ENCODE data around the gene TIAM2.
A peak's percentile ranks its signal among the peaks of the same experiment; 100 is the strongest.
"Not testable (repeated sequence)": the region's sequence is repeated elsewhere in the genome, so short reads cannot be mapped to it uniquely, and the experiment has no call there.

The TIAM2 gene

DNA sequence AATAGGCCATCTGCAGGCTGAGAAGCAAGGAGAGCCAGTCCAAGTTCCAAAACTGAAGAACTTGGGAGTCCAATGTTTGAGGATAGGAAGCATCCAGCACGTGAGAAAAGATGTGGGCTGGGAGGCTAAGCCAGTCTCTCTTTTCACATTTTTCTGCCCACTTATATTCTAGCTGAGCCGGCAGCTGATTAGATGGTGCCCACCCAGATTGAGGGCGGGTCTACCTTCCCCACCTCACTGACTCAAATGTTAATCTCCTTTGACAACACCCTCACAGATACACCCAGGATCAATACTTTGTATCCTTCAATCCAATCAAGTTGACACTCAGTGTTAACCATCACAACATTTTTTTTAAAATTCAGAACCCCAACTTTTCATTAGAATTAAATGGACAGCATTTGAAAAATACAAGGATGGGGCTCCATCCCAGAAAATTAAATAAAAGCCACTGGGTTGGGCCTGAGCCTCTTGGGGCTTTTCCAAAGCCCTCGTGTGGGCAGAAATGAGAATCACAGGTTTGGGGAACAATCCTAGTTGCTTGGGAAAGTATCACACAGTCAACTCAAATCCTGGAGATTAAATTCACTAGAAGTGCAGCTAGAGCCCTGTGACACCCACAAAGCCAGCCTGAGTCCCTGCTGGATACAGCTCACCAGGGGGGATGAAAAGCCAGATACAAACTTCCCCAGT lies 270.9 kb downstream of the TIAM2 start:
- FAIRE-seq (no peak), DNase-seq (ENCODE audit: extremely low spot score, insufficient read length, low read depth) (no peak)

DNA sequence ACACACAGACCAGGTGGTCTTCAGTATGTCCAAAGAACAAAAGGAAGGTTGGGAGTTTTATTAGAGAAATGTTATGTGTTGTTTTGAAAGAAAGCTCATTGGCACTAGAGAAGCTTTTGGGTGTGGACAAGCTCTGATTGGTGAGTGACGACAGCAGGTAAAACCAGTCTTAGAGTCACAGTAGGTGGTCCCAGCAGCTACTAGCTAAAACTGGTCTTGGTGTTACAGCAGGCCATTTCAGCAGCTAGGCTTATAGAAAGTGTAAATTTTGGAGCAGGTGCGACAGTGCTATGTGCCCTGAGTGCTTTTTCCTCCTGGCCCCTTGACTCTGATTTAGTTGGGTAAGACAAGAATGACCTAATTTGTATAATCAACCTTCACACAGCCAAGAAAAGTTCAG lies 272.3 kb downstream of the TIAM2 start:
- no peak for FAIRE-seq

GRCh38 chr6:155268088-155268867 lies 273.2 kb downstream of the TIAM2 start:
- not testable (repeated sequence) for DNase-seq (ENCODE audit: extremely low spot score, insufficient read length, low read depth)
- FAIRE-seq, result peak; percentile 64

More for the DNA sequence above, 272.3 kb downstream of the TIAM2 start:
- no peak for DNase-seq (ENCODE audit: extremely low spot score, insufficient read length, low read depth)

GRCh38 chr6:155269765-155270164 lies 274.6 kb downstream of the TIAM2 start:
- no peak for DNase-seq (ENCODE audit: extremely low spot score, insufficient read length, low read depth)
- FAIRE-seq, result no peak

DNA sequence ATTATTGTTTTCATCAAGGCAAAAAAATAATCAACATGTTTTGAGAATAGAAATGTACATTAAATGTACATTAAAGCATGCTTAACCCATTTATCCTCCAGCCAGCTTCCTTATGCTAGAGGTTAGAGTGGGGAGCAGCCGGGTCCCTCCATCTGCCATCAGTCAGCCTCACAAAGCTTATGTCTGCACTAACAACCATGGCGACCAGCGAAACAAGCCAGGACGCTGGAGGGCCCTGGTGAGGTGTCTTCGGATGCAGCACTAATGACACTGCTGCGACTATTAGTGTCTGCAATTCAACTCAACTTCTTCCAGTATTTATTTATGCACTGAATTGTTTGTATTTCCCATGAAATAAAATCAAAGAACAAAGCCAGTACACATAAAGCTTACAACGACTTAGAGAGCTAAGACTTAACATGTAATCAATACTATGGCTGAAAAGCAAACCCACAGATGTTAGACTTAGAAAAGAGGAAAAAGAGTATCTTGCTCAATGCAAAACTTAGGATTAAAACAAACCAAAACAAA lies 275.5 kb downstream of the TIAM2 start:
- no peak for FAIRE-seq
- no peak for DNase-seq (ENCODE audit: extremely low spot score, insufficient read length, low read depth)

DNA sequence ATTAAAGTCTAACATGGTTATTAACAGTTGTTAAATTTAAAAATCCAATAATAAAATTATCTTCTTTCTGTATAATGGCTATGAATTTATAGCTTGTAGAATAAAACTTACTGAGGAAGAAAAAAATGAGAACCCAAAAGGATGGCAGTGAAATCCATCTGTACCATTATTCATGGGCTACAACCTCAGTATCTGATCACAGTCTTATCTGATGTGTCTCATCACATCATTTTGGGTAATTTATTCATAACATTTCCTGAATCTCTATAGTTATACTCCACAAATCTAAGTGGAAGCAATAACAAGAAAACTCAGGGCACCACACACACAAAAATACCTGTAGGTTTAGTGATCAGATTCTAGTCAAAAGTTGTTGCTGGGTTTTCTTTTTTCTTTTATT lies 276.0 kb downstream of the TIAM2 start:
- FAIRE-seq (no peak), DNase-seq (ENCODE audit: extremely low spot score, insufficient read length, low read depth) (no peak)

- FAIRE-seq (no peak), DNase-seq (ENCODE audit: extremely low spot score, insufficient read length, low read depth) (no peak)
Observed at GRCh38 chr6:155272353-155273232, 277.5 kb downstream of the TIAM2 start.

- no peak for DNase-seq (ENCODE audit: extremely low spot score, insufficient read length, low read depth)
- FAIRE-seq, result no peak
Observed at GRCh38 chr6:155273431-155273830, 278.3 kb downstream of the TIAM2 start.

DNA sequence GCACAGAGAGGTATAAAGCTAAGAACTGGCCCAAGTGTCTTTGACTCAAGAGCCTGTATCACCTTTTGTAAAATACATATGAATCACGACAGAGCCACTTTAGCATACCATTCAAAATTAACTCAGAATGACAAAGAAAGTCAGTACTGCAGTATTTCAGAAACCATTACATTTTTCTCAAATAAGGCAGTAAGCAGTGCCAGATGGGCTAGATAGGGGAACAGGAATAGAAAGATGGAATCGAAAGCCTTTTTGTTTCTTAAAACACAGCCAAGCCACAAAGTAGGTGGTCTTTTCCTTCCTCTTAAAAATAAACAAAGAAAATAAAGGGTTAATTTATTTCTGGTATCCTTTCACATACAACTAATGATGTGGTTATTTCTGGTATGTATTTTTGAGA lies 279.0 kb downstream of the TIAM2 start:
- no peak for FAIRE-seq
- DNase-seq (ENCODE audit: extremely low spot score, insufficient read length, low read depth), result no peak

DNA sequence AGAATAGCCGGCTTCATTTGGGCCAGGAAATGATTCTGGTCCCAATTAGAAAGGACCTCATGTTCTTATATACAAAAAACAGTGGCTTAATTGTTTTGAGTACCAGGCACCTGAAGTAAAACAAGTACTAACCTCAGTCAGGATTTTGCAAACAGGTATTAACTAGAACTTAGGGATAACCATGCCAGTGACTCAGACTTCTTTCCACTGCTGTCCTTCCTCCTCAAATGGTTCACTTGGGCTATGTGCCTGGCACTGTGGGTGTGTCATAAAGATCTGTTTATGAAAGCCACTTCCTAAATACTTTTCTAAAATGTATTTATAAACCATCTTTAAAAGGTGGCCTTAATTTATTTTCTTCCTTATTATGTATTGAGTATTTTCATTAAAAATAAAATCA lies 279.4 kb downstream of the TIAM2 start:
- no peak for FAIRE-seq
- DNase-seq (ENCODE audit: extremely low spot score, insufficient read length, low read depth), result no peak

GRCh38 chr6:155275808-155276480 lies 280.8 kb downstream of the TIAM2 start:
- DNase-seq (ENCODE audit: extremely low spot score, insufficient read length, low read depth), result no peak
- FAIRE-seq, result no peak

- DNase-seq (ENCODE audit: extremely low spot score, insufficient read length, low read depth) (no peak), FAIRE-seq (no peak)
Observed at GRCh38 chr6:155276638-155277037, 281.5 kb downstream of the TIAM2 start.

- FAIRE-seq (no peak), DNase-seq (ENCODE audit: extremely low spot score, insufficient read length, low read depth) (no peak)
Observed at GRCh38 chr6:155278319-155279049, 283.4 kb downstream of the TIAM2 start.

GRCh38 chr6:155284775-155285174 lies 289.7 kb downstream of the TIAM2 start:
- DNase-seq (ENCODE audit: extremely low spot score, insufficient read length, low read depth) (no peak), FAIRE-seq (peak; percentile 15)

- DNase-seq (ENCODE audit: extremely low spot score, insufficient read length, low read depth), result no peak
- no peak for FAIRE-seq
Observed at GRCh38 chr6:155287762-155288161, 292.6 kb downstream of the TIAM2 start.

DNA sequence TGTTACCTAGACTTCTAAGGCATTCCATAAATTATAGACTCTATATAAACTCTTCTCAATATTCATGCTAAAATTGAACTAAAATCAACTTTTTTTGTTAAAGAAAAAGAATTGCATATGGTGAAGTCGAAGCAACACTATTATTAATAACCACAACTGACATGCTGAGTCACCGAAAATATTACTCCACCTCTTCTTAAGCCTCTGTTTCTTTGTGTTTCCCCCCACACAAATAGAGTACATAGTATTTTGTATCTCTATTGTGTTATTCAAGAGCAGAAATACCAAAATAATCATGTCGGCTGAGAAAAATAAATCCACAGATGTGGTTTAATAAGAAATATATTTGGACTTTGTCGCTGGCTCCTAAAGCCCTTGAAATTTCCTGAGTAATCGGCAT lies 295.4 kb downstream of the TIAM2 start:
- FAIRE-seq, result no peak
- DNase-seq (ENCODE audit: extremely low spot score, insufficient read length, low read depth), result no peak

GRCh38 chr6:155291291-155291690 lies 296.2 kb downstream of the TIAM2 start:
- no peak for FAIRE-seq
- DNase-seq (ENCODE audit: extremely low spot score, insufficient read length, low read depth), result no peak

- DNase-seq (ENCODE audit: extremely low spot score, insufficient read length, low read depth) (no peak), FAIRE-seq (no peak)
Observed at GRCh38 chr6:155292711-155293110, 297.6 kb downstream of the TIAM2 start.

DNA sequence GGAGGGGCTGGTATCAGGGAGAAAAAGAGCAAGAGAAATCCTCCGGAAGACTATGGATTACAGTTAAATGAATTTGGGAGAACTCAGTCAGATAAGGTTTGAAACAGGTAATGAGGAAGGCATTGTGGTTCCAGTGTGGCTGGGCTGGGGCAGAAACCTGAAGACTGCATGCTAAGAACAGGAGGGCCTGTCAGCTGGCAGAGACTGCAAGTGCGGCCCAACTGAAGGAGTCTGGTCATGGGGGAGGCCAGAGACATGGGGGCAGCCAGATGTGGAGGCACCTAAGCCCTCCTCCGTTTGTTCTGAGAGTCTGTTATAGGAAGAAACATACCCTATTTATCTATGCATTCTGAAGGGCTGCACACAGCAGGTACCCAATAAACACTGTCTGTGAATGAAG lies 302.6 kb downstream of the TIAM2 start:
- FAIRE-seq (no peak), DNase-seq (ENCODE audit: extremely low spot score, insufficient read length, low read depth) (no peak)
